ENCODE results near the gene LMF2.

- TF ChIP-seq EZH2 (IDR thresholded peaks at IDR 0.05; ENCODE audit: low read length): no peak
- TF ChIP-seq CTCF (optimal IDR thresholded peaks at IDR 0.05 in 1 of 3, IDR thresholded peaks at IDR 0.05 in 1 of 3, conservative IDR thresholded peaks at IDR 0.05 in 1 of 3; ENCODE audit: extremely low read depth in 1 of 3, insufficient read depth in 2 of 3, low read length in 3 of 3): no peak
These were observed 35.5 kb downstream of the LMF2 start for GRCh38 chr22:50471962-50472361.

Data from keratinocyte (primary cell).